ENCODE measurements around the gene FGR. TPM values are rescaled to one million over a fixed set of nuclear protein-coding genes. Genes with fewer than 3 reads are reported as not detected.

The FGR gene
- total RNA-seq, 2 donors from 2014 or later = 4.0 to 10.8 TPM

DNA sequence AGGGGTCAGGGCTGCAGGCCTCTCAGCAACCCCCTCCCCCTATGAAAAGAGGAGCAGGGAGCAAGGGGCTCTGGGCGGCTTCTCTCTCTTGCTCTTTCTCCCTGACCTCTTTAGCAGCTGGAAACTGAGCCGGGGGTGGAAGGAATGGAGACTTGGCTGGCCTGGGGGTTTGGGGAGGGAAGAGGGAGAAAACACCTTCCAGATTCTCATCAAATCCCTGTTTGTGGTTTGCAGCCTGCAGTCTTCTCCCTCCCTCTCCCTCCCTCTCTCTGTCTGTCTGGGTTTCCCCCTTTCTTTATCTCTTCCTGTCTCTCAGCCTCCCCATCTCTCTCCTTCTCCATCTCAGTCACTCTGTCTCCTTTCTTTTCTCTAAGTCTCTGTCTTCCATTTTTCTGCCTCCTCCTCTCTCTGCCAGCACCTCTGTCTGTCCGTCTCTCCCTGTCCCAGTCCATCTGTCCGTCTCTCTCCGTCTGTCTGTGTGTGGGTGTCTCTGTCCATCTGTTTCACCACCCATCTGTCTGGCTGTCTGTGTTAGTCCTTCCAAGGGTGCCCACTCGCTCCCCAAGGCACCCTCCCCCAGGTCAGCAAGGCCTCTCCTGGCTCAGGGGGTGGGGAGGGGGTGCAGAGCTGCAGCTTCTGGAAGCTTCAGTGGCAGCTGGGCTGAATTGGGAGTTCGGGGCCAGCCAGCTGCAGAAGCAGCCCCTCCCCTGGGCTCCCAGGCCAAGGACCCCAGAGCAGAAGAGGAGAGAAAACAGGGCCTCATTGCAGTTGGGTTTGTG lies 37.3 kb downstream of the FGR start:
- H3K27me3 ChIP-seq (replicated peaks; ENCODE audit: insufficient read depth) = no peaks in the 10 kb centered on the region
- H3K27ac ChIP-seq = peak overlapping the region in 1 of 2 donors; percentile 56
- no peak for TF ChIP-seq POLR2A (IDR thresholded peaks at IDR 0.05)
- TF ChIP-seq, protein P1, sequence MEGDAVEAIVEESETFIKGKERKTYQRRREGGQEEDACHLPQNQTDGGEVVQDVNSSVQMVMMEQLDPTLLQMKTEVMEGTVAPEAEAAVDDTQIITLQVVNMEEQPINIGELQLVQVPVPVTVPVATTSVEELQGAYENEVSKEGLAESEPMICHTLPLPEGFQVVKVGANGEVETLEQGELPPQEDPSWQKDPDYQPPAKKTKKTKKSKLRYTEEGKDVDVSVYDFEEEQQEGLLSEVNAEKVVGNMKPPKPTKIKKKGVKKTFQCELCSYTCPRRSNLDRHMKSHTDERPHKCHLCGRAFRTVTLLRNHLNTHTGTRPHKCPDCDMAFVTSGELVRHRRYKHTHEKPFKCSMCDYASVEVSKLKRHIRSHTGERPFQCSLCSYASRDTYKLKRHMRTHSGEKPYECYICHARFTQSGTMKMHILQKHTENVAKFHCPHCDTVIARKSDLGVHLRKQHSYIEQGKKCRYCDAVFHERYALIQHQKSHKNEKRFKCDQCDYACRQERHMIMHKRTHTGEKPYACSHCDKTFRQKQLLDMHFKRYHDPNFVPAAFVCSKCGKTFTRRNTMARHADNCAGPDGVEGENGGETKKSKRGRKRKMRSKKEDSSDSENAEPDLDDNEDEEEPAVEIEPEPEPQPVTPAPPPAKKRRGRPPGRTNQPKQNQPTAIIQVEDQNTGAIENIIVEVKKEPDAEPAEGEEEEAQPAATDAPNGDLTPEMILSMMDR (IDR thresholded peaks at IDR 0.05) = no peak
- TF ChIP-seq POLR2AphosphoS5 (IDR thresholded peaks at IDR 0.05) = no peak
- intact Hi-C loops (cut with DNase I) = no loop called here
- no peak overlapping the region for H3K4me3 ChIP-seq
- H3K9me3 ChIP-seq = no peaks in the 10 kb centered on the region
- no peaks in the 10 kb centered on the region for H3K36me3 ChIP-seq
- no peak for DNase-seq (ENCODE audit: low spot score)
- WGBS = 54% methylated on average over 7 of the region's 7 CpGs
- H3K4me1 ChIP-seq (replicated peaks) = peaks cover 9% of the 10 kb centered on the region

DNA sequence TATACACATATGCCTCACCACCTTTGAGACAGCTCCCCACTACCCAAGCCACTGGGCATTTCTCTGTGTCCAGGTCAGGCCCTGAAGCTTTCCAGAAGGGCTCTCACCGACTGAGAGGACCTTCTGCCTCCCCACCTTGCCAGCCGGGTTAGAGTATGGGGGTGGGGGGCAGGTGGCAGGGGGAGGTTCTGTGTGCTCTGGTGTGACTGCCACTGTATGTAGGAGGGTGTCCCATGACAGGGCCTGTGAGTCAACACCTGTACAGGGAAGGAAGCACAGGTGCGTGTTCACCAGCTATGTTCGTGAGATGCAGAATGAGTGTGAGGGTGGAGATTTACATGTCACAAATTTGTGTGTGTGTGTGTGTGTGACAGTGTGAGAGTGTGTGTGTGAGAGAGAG lies 38.0 kb downstream of the FGR start:
- H3K4me1 ChIP-seq (replicated peaks) = peaks cover 7% of the 10 kb centered on the region
- intact Hi-C loops (cut with DNase I) = no loop called here
- H3K27me3 ChIP-seq (replicated peaks; ENCODE audit: insufficient read depth) = no peaks in the 10 kb centered on the region
- H3K4me3 ChIP-seq = no peak overlapping the region
- no peak overlapping the region for H3K27ac ChIP-seq
- TF ChIP-seq, protein P1 (IDR thresholded peaks at IDR 0.05) = no peak
- TF ChIP-seq POLR2AphosphoS5 (IDR thresholded peaks at IDR 0.05) (no peak), POLR2A (IDR thresholded peaks at IDR 0.05) (no peak)
- no peaks in the 10 kb centered on the region for H3K9me3 ChIP-seq
- DNase-seq (ENCODE audit: low spot score) = no peak
- 49% methylated on average over 4 of the region's 4 CpGs for WGBS
- no peaks in the 10 kb centered on the region for H3K36me3 ChIP-seq

DNA sequence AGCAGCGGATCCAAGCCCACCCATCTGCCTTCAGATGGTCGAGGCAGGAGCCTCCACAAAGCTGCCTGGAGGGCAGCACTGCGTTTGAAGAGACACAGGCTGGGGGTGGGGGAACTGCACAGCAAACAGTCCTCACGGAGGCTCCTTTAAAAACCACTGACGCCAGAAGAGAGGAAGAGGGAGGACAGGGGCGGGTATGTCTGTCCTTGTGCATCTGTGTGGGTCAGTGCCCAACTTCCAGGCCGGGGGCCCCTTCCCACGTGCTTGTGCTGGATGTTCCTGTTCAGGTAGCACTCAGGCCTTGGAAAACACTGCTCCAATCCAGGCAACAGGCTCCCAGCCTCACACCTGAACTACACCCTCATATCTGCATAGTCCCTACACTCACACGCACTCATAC lies 38.7 kb downstream of the FGR start:
- no peak overlapping the region for H3K4me3 ChIP-seq
- no peaks in the 10 kb centered on the region for H3K27me3 ChIP-seq (replicated peaks; ENCODE audit: insufficient read depth)
- H3K36me3 ChIP-seq = no peaks in the 10 kb centered on the region
- WGBS = 32% methylated on average over 9 of the region's 9 CpGs
- no peaks in the 10 kb centered on the region for H3K4me1 ChIP-seq (replicated peaks)
- intact Hi-C loops (cut with DNase I) = no loop called here
- DNase-seq (ENCODE audit: low spot score) = no peak
- H3K9me3 ChIP-seq = no peaks in the 10 kb centered on the region
- TF ChIP-seq POLR2AphosphoS5 (IDR thresholded peaks at IDR 0.05) (no peak), POLR2A (IDR thresholded peaks at IDR 0.05) (no peak)
- TF ChIP-seq, protein P1 (IDR thresholded peaks at IDR 0.05) = no peak
- H3K27ac ChIP-seq = peak overlapping the region in 1 of 2 donors; percentile 6

DNA sequence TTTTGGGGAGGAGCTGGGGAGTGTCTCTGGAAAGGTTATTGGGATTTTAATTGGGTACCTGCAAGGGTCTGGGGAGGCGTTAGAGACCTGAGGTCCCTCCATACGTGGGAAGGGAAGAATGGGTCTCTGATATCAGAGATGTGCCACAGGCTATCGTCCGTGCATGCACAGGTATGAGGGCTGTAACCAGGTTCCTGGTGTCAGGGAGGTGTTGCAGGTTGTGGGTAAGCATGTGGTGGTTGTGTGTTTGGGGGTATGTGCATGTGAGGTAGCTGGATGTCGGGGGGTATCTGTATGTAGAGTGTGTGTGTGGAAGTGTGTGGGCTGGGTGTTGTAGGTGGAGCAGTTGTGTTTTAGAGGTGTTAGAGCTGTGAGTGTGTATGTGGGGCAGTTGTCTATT lies 39.4 kb downstream of the FGR start:
- Histone ChIP-seq H3K9me3 (no peaks in the 10 kb centered on the region), H3K4me3 (no peak overlapping the region), H3K27ac (no peak overlapping the region), H3K36me3 (no peaks in the 10 kb centered on the region), H3K27me3 (replicated peaks; ENCODE audit: insufficient read depth) (no peaks in the 10 kb centered on the region), H3K4me1 (replicated peaks) (peaks cover 3% of the 10 kb centered on the region)
- no peak for TF ChIP-seq POLR2AphosphoS5 (IDR thresholded peaks at IDR 0.05)
- TF ChIP-seq, protein P1 (IDR thresholded peaks at IDR 0.05) = no peak
- no peak for TF ChIP-seq POLR2A (IDR thresholded peaks at IDR 0.05)
- intact Hi-C loops (cut with DNase I) = no loop called here
- DNase-seq (ENCODE audit: low spot score) = no peak
- 52% methylated on average over 5 of the region's 5 CpGs for WGBS
